HCT116 (cell line): ENCODE data around the gene IFIH1. TPM values are rescaled to one million over a fixed set of nuclear protein-coding genes. Genes with fewer than 3 reads are reported as not detected.

Experiments used
- ATAC-seq: fragments of 200-7000 bp; cut with Tn5 transposase; 2 replicates; pipeline ENCODE4 v1.9.1; 2020; ENCODE audit warnings: mild to moderate bottlenecking, moderate library complexity
- BruUV-seq: library from RNA; stranded (reverse); fragments of 400-500 nt; replicated peaks from 2 replicates; lab custom pipeline; 2021; lab: Mats Ljungman, UMichigan
- CTCF ChIA-PET: fragments of 300-600 bp; sonication (Branson Sonifier 250); formaldehyde crosslinking; loops from one replicate; lab custom pipeline; 2021; ENCODE audit warnings: antibody characterized with exemption; lab: Charles Lee
- POLR2A ChIA-PET: fragments of 300-600, 350-600 bp; sonication (Branson Sonifier 250); formaldehyde crosslinking; loops from one replicate; lab custom pipeline; 2021; ENCODE audit warnings: antibody characterized with exemption; lab: Charles Lee
- RAD21 ChIA-PET, 2 experiments: fragments of 300-600 bp; sonication (Branson Sonifier 250); formaldehyde crosslinking; loops; one replicate each; lab custom pipeline; 2023; ENCODE audit warnings: low total read pairs in 2 of 2; ENCODE audit not compliant: uncharacterized antibody in 2 of 2, unreplicated experiment in 2 of 2, low non-redundant PET in 1 of 2; lab: Charles Lee
- DNase-seq: peaks from one replicate; pipeline ENCODE4 v3.0.0-alpha.2; 2010; ENCODE audit warnings: low read depth, low spot score
- H2AFZ ChIP-seq: fragments of 200-600 bp; shearing (Covaris generic), sonication (generic); 2 replicates; pipeline ENCODE4 v1.6.1; 2017; ENCODE audit warnings: low read depth, mixed run types, mixed read lengths, antibody characterized with exemption, low read length; ENCODE audit not compliant: poor library complexity, severe bottlenecking
- H3K27ac ChIP-seq: 2 replicates; pipeline ENCODE4 v1.5.1; 2012; ENCODE audit warnings: low read depth, low read length
- H3K27me3 ChIP-seq: fragments of 200-600 bp; sonication (generic); 2 replicates; pipeline ENCODE4 v1.6.1; 2016; ENCODE audit warnings: mixed run types, low read length, mixed read lengths; ENCODE audit not compliant: insufficient read depth
- H3K36me3 ChIP-seq, 2 experiments: fragments of 200-500 bp in 1 of 2; fragments of 200-600 bp in 1 of 2; sonication (Bioruptor generic) in 1 of 2; sonication (generic) in 1 of 2; 2 replicates each; pipeline versions ENCODE4 v1.5.1 to v1.6.1; 2014 to 2016; ENCODE audit warnings: low read length in 2 of 2, inconsistent platforms in 1 of 2, mixed read lengths in 1 of 2, mixed run types in 1 of 2; ENCODE audit not compliant: insufficient read depth in 2 of 2, control insufficient read depth in 1 of 2
- H3K4me1 ChIP-seq, 2 experiments: fragments of 200-600 bp in 1 of 2; sonication (generic) in 1 of 2; 2 replicates each; pipeline versions ENCODE4 v1.5.1 to v1.6.1; 2012 to 2017; ENCODE audit warnings: low read length in 2 of 2, inconsistent platforms in 1 of 2, mild to moderate bottlenecking in 1 of 2, mixed read lengths in 1 of 2, mixed run types in 1 of 2, moderate library complexity in 1 of 2; ENCODE audit not compliant: insufficient read depth in 2 of 2, control insufficient read depth in 1 of 2
- H3K4me2 ChIP-seq: fragments of 200-600 bp; sonication (generic); 2 replicates; pipeline ENCODE4 v1.6.1; 2017; ENCODE audit warnings: mixed run types, low read length, mixed read lengths
- H3K4me3 ChIP-seq, 2 experiments: fragments of 200-600 bp in 1 of 2; sonication (generic) in 1 of 2; replicated peaks in 1 of 2; 2 replicates each; pipeline ENCODE4 v1.5.1; 2011 to 2016; ENCODE audit warnings: low read length in 2 of 2, control low read depth in 1 of 2, low read depth in 1 of 2, mild to moderate bottlenecking in 1 of 2, mixed read lengths in 1 of 2, mixed run types in 1 of 2
- H3K79me2 ChIP-seq: fragments of 200-600 bp; sonication (generic); 2 replicates; pipeline ENCODE4 v1.6.1; 2017; ENCODE audit warnings: mild to moderate bottlenecking, mixed run types, low read length, moderate library complexity, mixed read lengths; ENCODE audit not compliant: insufficient read depth
- H3K9ac ChIP-seq: fragments of 200-600 bp; sonication (generic); 2 replicates; pipeline ENCODE4 v1.6.1; 2016; ENCODE audit warnings: low read length, mixed read lengths
- H3K9me2 ChIP-seq: fragments of 200-600 bp; sonication (generic), shearing (Covaris generic); 2 replicates; pipeline ENCODE4 v1.6.1; 2017; ENCODE audit warnings: mixed run types, mild to moderate bottlenecking, moderate library complexity; ENCODE audit not compliant: insufficient read depth
- H3K9me3 ChIP-seq, 2 experiments: fragments of 200-500 bp in 1 of 2; fragments of 200-600 bp in 1 of 2; sonication (Bioruptor generic) in 1 of 2; sonication (generic) in 1 of 2; 2 replicates each; pipeline ENCODE4 v1.6.1; 2014 to 2017; ENCODE audit warnings: low read length in 2 of 2, mixed read lengths in 2 of 2, inconsistent platforms in 1 of 2, low read depth in 1 of 2, mild to moderate bottlenecking in 1 of 2, mixed run types in 1 of 2, moderate library complexity in 1 of 2; ENCODE audit not compliant: control insufficient read depth in 1 of 2, insufficient read depth in 1 of 2
- H4K20me1 ChIP-seq: fragments of 200-600 bp; sonication (generic), shearing (Covaris generic); 2 replicates; pipeline ENCODE4 v1.6.1; 2017; ENCODE audit warnings: mixed run types, mild to moderate bottlenecking, moderate library complexity; ENCODE audit not compliant: insufficient read depth
- EGR1 ChIP-seq: IDR thresholded peaks from 2 replicates; pipeline ENCODE4 v1.6.1; 2012; ENCODE audit warnings: low read depth
- ELF1 ChIP-seq: IDR thresholded peaks from 2 replicates; pipeline ENCODE4 v1.6.1; 2012; ENCODE audit warnings: low read depth, borderline replicate concordance
- EZH2 ChIP-seq: fragments of 200-600 bp; sonication (generic); IDR thresholded peaks from 2 replicates; pipeline ENCODE4 v1.6.1; 2017; ENCODE audit warnings: antibody characterized with exemption, mixed run types
- EZH2phosphoT487 ChIP-seq: fragments of 200-600 bp; IDR thresholded peaks from 2 replicates; pipeline ENCODE4 v1.6.1; 2018; ENCODE audit warnings: antibody characterized with exemption, borderline replicate concordance
- FOSL1 ChIP-seq: IDR thresholded peaks from 2 replicates; pipeline ENCODE4 v1.6.1; 2012; ENCODE audit warnings: low read depth
- JUND ChIP-seq: IDR thresholded peaks from 2 replicates; pipeline ENCODE4 v1.6.1; 2012
- RAD21 ChIP-seq: IDR thresholded peaks from 2 replicates; pipeline ENCODE4 v1.6.1; 2012; ENCODE audit warnings: low read depth, mild to moderate bottlenecking
- SIN3A ChIP-seq: IDR thresholded peaks from 2 replicates; pipeline ENCODE4 v1.6.1; 2012; ENCODE audit warnings: low read depth
- SP1 ChIP-seq: IDR thresholded peaks from 2 replicates; pipeline ENCODE4 v1.6.1; 2012; ENCODE audit warnings: low read depth
- SRF ChIP-seq: IDR thresholded peaks from 2 replicates; pipeline ENCODE4 v1.6.1; 2012; ENCODE audit warnings: low read depth
- TCF7L2 ChIP-seq: IDR thresholded peaks from 2 replicates; pipeline ENCODE4 v1.7.0; 2011; ENCODE audit warnings: borderline replicate concordance, inconsistent platforms; ENCODE audit not compliant: insufficient read depth, insufficient read length; ENCODE audit errors: extremely low read depth
- YY1 ChIP-seq: IDR thresholded peaks from 2 replicates; pipeline ENCODE4 v1.6.1; 2011; ENCODE audit warnings: low read length, low read depth, moderate library complexity, mild to moderate bottlenecking; ENCODE audit not compliant: insufficient replicate concordance; ENCODE audit errors: extremely low read depth
- ZNF274 ChIP-seq: fragments of 200-500 bp; sonication (Bioruptor generic); IDR thresholded peaks from 2 replicates; pipeline ENCODE4 v1.6.1; 2014; ENCODE audit warnings: mild to moderate bottlenecking, low read depth, low read length, inconsistent platforms
- intact Hi-C: fragments of 100-400 bp; cut with micrococcal nuclease; formaldehyde crosslinking; loops from 2 replicates; pipeline ENCODE4 v1.10.0; 2022
- total RNA-seq: library from RNA; stranded (reverse); gene quantifications from one replicate; pipeline ENCODE4 v1.2.1, GENCODE V29; 2021; ENCODE audit not compliant: unreplicated experiment
- TF ChIP-seq, protein P1 (sequence below): IDR thresholded peaks from 2 replicates; pipeline ENCODE4 v1.6.1; 2012
- TF ChIP-seq, protein P2 (sequence below), 3 experiments: fragments of 200-600 bp in 1 of 3; sonication (generic) in 1 of 3; IDR thresholded peaks in 2 of 3; conservative IDR thresholded peaks in 1 of 3; 2 replicates each; pipeline ENCODE4 v1.5.1; 2012 to 2017; ENCODE audit warnings: low read depth in 2 of 3, low read length in 2 of 3, antibody characterized with exemption in 1 of 3, borderline replicate concordance in 1 of 3, control low read depth in 1 of 3, mild to moderate bottlenecking in 1 of 3, mixed read lengths in 1 of 3, mixed run types in 1 of 3, moderate library complexity in 1 of 3; ENCODE audit not compliant: insufficient read depth in 1 of 3
- TF ChIP-seq, protein P3 (sequence below): IDR thresholded peaks from 2 replicates; pipeline ENCODE4 v1.6.1; 2012; ENCODE audit warnings: low read depth
- TF ChIP-seq, protein P4 (sequence below): IDR thresholded peaks from 2 replicates; pipeline ENCODE4 v1.6.1; 2012

IFIH1 gene
- total RNA-seq, 1 experiment from 2014 or later, result 7.0 TPM

DNA sequence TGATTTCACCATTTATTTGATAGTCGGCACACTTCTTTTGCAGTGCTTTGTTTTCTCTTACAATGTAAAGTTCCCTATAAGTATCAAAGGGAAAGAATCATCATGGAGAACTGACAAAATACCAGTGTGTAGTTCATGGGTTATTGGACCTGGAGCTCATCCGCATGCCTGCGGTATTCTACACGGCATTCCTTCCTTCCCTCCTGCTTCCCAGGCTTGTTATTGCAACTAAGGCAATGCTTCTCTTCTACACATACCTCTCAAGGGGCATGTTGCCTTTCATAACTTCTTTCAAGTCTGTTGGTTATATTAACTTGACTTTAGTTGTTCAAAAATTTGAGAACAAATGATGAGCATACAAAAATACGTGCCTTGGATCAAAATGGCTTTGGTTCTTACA lies 51.0 kb downstream of the IFIH1 start:
- intact Hi-C loops, result no loop called here
- no peak for ATAC-seq
- no peak for DNase-seq
- no peak overlapping the region for H2AFZ ChIP-seq
- RAD21 ChIA-PET, result no interaction called here
- TF ChIP-seq RAD21 (no peak), ZNF274 (no peak), SP1 (no peak), FOSL1 (no peak), EZH2phosphoT487 (no peak), SIN3A (no peak), EGR1 (no peak), ELF1 (no peak), SRF (no peak), YY1 (no peak), JUND (no peak), TCF7L2 (no peak), EZH2 (no peak)
- TF ChIP-seq, protein P1, sequence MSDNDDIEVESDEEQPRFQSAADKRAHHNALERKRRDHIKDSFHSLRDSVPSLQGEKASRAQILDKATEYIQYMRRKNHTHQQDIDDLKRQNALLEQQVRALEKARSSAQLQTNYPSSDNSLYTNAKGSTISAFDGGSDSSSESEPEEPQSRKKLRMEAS, result no peak
- TF ChIP-seq, protein P2, sequence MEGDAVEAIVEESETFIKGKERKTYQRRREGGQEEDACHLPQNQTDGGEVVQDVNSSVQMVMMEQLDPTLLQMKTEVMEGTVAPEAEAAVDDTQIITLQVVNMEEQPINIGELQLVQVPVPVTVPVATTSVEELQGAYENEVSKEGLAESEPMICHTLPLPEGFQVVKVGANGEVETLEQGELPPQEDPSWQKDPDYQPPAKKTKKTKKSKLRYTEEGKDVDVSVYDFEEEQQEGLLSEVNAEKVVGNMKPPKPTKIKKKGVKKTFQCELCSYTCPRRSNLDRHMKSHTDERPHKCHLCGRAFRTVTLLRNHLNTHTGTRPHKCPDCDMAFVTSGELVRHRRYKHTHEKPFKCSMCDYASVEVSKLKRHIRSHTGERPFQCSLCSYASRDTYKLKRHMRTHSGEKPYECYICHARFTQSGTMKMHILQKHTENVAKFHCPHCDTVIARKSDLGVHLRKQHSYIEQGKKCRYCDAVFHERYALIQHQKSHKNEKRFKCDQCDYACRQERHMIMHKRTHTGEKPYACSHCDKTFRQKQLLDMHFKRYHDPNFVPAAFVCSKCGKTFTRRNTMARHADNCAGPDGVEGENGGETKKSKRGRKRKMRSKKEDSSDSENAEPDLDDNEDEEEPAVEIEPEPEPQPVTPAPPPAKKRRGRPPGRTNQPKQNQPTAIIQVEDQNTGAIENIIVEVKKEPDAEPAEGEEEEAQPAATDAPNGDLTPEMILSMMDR (IDR thresholded peaks at IDR 0.05 in 2 of 3, conservative IDR thresholded peaks at IDR 0.05 in 1 of 3; ENCODE audit: borderline replicate concordance in 1 of 3, insufficient read depth in 1 of 3, low read depth in 2 of 3, low read length in 2 of 3), result no peak
- TF ChIP-seq, protein P3, sequence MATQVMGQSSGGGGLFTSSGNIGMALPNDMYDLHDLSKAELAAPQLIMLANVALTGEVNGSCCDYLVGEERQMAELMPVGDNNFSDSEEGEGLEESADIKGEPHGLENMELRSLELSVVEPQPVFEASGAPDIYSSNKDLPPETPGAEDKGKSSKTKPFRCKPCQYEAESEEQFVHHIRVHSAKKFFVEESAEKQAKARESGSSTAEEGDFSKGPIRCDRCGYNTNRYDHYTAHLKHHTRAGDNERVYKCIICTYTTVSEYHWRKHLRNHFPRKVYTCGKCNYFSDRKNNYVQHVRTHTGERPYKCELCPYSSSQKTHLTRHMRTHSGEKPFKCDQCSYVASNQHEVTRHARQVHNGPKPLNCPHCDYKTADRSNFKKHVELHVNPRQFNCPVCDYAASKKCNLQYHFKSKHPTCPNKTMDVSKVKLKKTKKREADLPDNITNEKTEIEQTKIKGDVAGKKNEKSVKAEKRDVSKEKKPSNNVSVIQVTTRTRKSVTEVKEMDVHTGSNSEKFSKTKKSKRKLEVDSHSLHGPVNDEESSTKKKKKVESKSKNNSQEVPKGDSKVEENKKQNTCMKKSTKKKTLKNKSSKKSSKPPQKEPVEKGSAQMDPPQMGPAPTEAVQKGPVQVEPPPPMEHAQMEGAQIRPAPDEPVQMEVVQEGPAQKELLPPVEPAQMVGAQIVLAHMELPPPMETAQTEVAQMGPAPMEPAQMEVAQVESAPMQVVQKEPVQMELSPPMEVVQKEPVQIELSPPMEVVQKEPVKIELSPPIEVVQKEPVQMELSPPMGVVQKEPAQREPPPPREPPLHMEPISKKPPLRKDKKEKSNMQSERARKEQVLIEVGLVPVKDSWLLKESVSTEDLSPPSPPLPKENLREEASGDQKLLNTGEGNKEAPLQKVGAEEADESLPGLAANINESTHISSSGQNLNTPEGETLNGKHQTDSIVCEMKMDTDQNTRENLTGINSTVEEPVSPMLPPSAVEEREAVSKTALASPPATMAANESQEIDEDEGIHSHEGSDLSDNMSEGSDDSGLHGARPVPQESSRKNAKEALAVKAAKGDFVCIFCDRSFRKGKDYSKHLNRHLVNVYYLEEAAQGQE, result no peak
- TF ChIP-seq, protein P4, sequence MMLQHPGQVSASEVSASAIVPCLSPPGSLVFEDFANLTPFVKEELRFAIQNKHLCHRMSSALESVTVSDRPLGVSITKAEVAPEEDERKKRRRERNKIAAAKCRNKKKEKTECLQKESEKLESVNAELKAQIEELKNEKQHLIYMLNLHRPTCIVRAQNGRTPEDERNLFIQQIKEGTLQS, result no peak
- TF ChIP-seq, all 23 proteins: peak for 0
- H3K27ac ChIP-seq, result no peak overlapping the region
- no peaks in the 10 kb centered on the region; the same call in none of the 2 replicates for H3K9me2 ChIP-seq
- no peaks in the 10 kb centered on the region for H3K9me3 ChIP-seq
- H3K4me2 ChIP-seq, result no peak overlapping the region
- H4K20me1 ChIP-seq, result no peaks in the 10 kb centered on the region
- H3K4me3 ChIP-seq, result no peak overlapping the region
- no peaks in the 10 kb centered on the region for H3K4me1 ChIP-seq
- ChIA-PET POLR2A (no interaction called here), CTCF (no interaction called here)
- no peaks in the 10 kb centered on the region for H3K36me3 ChIP-seq
- no TSS peak for BruUV-seq
- H3K79me2 ChIP-seq, result no peaks in the 10 kb centered on the region
- H3K27me3 ChIP-seq, result no peaks in the 10 kb centered on the region
- no peak overlapping the region for H3K9ac ChIP-seq
